ENCODE measurements around the gene JUP. TPM values are rescaled to one million over a fixed set of nuclear protein-coding genes. Genes with fewer than 3 reads are reported as not detected.
A peak's percentile ranks its signal among the peaks of the same experiment; 100 is the strongest.

The JUP gene
- total and polyA plus RNA-seq, 2 of the 13 experiments (the other 11 are each of a cell fraction or from before 2014, with no cell fraction given), result 12.1 to 20.6 TPM

GRCh38 chr17:41786227-41787020 is at the start of gene JUP (continued):
- TF ChIP-seq ZBTB46 (CRISPR knock-in tag; IDR thresholded peaks at IDR 0.05; ENCODE audit: borderline replicate concordance) (no peak), LCORL (IDR thresholded peaks at IDR 0.05) (no peak), LCORL (CRISPR knock-in tag; IDR thresholded peaks at IDR 0.05) (peak; percentile 42; the same call in 1 of the 2 replicates), ZNF629 (CRISPR knock-in tag; conservative IDR thresholded peaks at IDR 0.05) (no peak), SPEN (CRISPR knock-in tag; IDR thresholded peaks at IDR 0.05; ENCODE audit: low read depth) (peak; percentile 62; the same call in 1 of the 2 replicates), RNF2 (conservative IDR thresholded peaks at IDR 0.05; ENCODE audit: low read depth) (peak; percentile 38; the same call in 1 of the 2 replicates), KLF9 (CRISPR knock-in tag; IDR thresholded peaks at IDR 0.05; ENCODE audit: low read depth) (0 out of 2 replicates have a peak, but pooled peaks have one; percentile 84), ZNF660 (CRISPR knock-in tag; IDR thresholded peaks at IDR 0.05; ENCODE audit: borderline replicate concordance, low read depth) (no peak), HOXD1 (CRISPR knock-in tag; IDR thresholded peaks at IDR 0.05) (peak; percentile 90), SYNCRIP (IDR thresholded peaks at IDR 0.05; ENCODE audit: insufficient read depth, low read depth, low read length) (no peak), CENPX (CRISPR knock-in tag; IDR thresholded peaks at IDR 0.05) (no peak), CBX1 (IDR thresholded peaks at IDR 0.05; ENCODE audit: low read depth) (no peak), KLF11 (CRISPR knock-in tag; IDR thresholded peaks at IDR 0.05) (peak; percentile 98; the same call in 1 of the 2 replicates), ZNF589 (CRISPR knock-in tag; conservative IDR thresholded peaks at IDR 0.05) (0 out of 2 replicates have a peak, but pooled peaks have one; percentile 37), ZNF446 (CRISPR knock-in tag; IDR thresholded peaks at IDR 0.05) (peak; percentile 73; the same call in 1 of the 2 replicates), POLR2AphosphoS5 (IDR thresholded peaks at IDR 0.05; ENCODE audit: low read depth, low read length) (peak; percentile 73), ZNF235 (CRISPR knock-in tag; IDR thresholded peaks at IDR 0.05; ENCODE audit: borderline replicate concordance) (peak; percentile 87), ZBTB14 (CRISPR knock-in tag; IDR thresholded peaks at IDR 0.05) (no peak), STAG1 (CRISPR knock-in tag; IDR thresholded peaks at IDR 0.05) (peak; percentile 53), CSRNP1 (CRISPR knock-in tag; IDR thresholded peaks at IDR 0.05) (peak; percentile 84), YY1 (IDR thresholded peaks at IDR 0.05; ENCODE audit: insufficient read depth, insufficient replicate concordance, low read depth, low read length) (peak; percentile 64), ZNF350 (CRISPR knock-in tag; IDR thresholded peaks at IDR 0.05; ENCODE audit: borderline replicate concordance, low read depth) (no peak), ZNF335 (CRISPR knock-in tag; IDR thresholded peaks at IDR 0.05) (no peak), CHCHD3 (CRISPR knock-in tag; IDR thresholded peaks at IDR 0.05) (peak; percentile 89; the same call in 1 of the 2 replicates), ZNF670 (CRISPR knock-in tag; IDR thresholded peaks at IDR 0.05; ENCODE audit: borderline replicate concordance) (peak; percentile 74)
